Naive thymus-derived CD8-positive, alpha-beta T cell (primary cell): ENCODE data around the gene C1QL4. TPM values are rescaled to one million over a fixed set of nuclear protein-coding genes. Genes with fewer than 3 reads are reported as not detected.
A peak's percentile ranks its signal among the peaks of the same experiment; 100 is the strongest.
"Not testable (repeated sequence)": the region's sequence is repeated elsewhere in the genome, so short reads cannot be mapped to it uniquely, and the experiment has no call there.

Source experiments
- ATAC-seq, 2 donors: fragments of 150-1000 bp; cut with Tn5 transposase in 1 of 2; sonication (Bioruptor Pico), chemical (Tn5 transposase) in 1 of 2; 1 replicate in 1 of 2; 2 replicates in 1 of 2; pipeline ENCODE4 v1.10.0; 2021; ENCODE audit warnings: mild to moderate bottlenecking in 2 of 2, moderate library complexity in 2 of 2
- POLR2A ChIA-PET: fragments of 350-600 bp; sonication (Branson Sonifier 250); formaldehyde crosslinking; loops from one replicate; lab custom pipeline; 2021; ENCODE audit warnings: antibody characterized with exemption; lab: Charles Lee
- DNase-seq, 10 donors: peaks; one replicate each; pipeline versions ENCODE4 v3.0.0 to v3.0.0-alpha.2; 2020 to 2022
- H3K27ac Mint-ChIP-seq, 10 donors: one replicate each; pipeline ENCODE4 v1.8.0; 2020 to 2022; ENCODE audit warnings: mild to moderate bottlenecking in 10 of 10, mixed read lengths in 10 of 10, moderate library complexity in 4 of 10, inconsistent platforms in 1 of 10
- H3K27me3 Mint-ChIP-seq, 5 donors: one replicate each; pipeline ENCODE4 v1.8.0; 2021 to 2022; ENCODE audit warnings: mixed read lengths in 5 of 5
- H3K36me3 Mint-ChIP-seq, 3 donors: one replicate each; pipeline ENCODE4 v1.8.0; 2020 to 2022; ENCODE audit warnings: mixed read lengths in 3 of 3, mild to moderate bottlenecking in 2 of 3, inconsistent platforms in 1 of 3
- H3K4me1 Mint-ChIP-seq, 4 donors: one replicate each; pipeline ENCODE4 v1.8.0; 2021 to 2022; ENCODE audit warnings: mixed read lengths in 4 of 4
- H3K4me3 Mint-ChIP-seq, 10 donors: one replicate each; pipeline ENCODE4 v1.8.0; 2020 to 2022; ENCODE audit warnings: mild to moderate bottlenecking in 10 of 10, mixed read lengths in 10 of 10, moderate library complexity in 6 of 10, inconsistent platforms in 1 of 10
- H3K9me3 Mint-ChIP-seq, 9 donors: one replicate each; pipeline ENCODE4 v1.8.0; 2020 to 2022; ENCODE audit warnings: mixed read lengths in 9 of 9, mild to moderate bottlenecking in 3 of 9, inconsistent platforms in 1 of 9, moderate library complexity in 1 of 9
- polyA plus RNA-seq, 3 donors: library from polyadenylated mRNA; unstranded; fragments of 300-500 nt; fragmentation: Illumina TruSeq; gene quantifications; one replicate each; pipeline ENCODE4 v1.2.3, GENCODE V29; 2021
- total RNA-seq, 8 experiments: library from RNA in 2 of 8; stranded (reverse) in 2 of 8; gene quantifications; one replicate each; pipeline ENCODE4 v1.2.3 and lab custom pipeline; 2021 to 2026

Gene C1QL4
- total and polyA plus RNA-seq, 5 experiments from 2014 or later: not detected

DNA sequence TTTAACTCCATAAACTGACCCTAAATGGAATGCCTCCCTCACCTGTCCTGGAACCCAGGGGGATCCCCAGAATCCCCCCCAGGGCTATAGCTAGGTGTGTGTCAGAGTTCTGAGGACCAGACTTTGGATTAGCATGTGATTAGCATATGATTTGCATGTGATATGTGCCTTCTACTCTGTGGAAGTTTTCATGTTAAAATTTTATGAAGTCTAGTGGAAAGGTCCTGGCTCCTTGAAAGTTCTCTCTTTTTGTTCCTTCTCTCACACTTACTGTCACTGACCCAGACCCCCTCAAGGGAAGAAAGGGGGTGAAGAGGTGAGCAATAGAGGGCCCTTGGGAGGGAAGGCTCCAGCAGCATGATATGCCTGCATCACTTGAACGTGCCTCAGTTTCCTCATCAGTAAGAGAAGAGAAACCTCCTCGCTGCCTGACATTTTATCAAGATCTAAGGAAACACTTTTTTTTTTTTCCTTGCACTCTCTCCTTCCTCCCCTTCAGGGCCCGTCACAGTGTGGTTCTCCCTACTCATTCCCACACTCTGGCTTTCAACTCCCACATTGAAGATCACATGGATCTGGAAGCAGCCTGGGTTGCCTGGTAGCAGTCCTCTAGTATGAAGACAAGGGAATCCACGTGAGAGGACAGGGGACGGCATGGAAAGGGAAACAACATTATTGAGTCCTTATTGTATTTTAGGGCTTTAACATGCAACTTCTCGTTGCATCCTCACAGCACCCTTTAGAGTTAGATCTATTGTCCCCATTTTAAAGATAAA is 3.3 kb upstream of the C1QL4 start:
- POLR2A ChIA-PET: no interaction called here
- peak overlapping the region in 3 of 10 donors; percentile 23 to 49 (median 29) for H3K4me3 Mint-ChIP-seq

DNA sequence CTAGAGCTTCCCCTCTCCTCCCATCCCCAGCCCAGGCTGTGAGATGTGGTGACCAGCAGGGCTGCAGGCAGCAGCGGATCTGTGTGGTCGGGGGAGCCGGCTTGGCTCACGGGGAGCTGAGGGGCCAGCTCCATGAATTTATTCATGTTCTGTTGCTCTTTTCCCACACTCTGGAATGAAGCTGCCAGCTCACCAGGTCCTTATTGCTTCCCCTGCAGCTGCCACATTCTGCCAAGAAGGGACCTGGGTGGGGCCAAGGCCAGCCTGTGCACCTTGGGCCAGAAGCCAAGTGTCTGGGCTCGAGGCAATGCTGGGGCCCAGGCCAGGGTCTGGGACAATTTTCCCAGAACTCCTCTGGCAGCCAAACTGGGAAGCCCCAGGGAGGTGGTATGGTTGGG is 2.5 kb upstream of the C1QL4 start:
- H3K36me3 Mint-ChIP-seq: no peaks in the 10 kb centered on the region

More for the DNA sequence above, 3.3 kb upstream of the C1QL4 start:
- DNase-seq: no peak
- peaks cover 0 to 3% (median 0%) of the 10 kb centered on the region in 9 donors for H3K9me3 Mint-ChIP-seq
- ATAC-seq: no peak
- H3K27me3 Mint-ChIP-seq: peaks cover 20 to 74% (median 59%) of the 10 kb centered on the region in 5 donors
- H3K4me1 Mint-ChIP-seq: peaks cover 22 to 44% (median 37%) of the 10 kb centered on the region in 4 donors
- H3K36me3 Mint-ChIP-seq: no peaks in the 10 kb centered on the region
- H3K27ac Mint-ChIP-seq: peak overlapping the region in 1 of 10 donors; percentile 45

DNA sequence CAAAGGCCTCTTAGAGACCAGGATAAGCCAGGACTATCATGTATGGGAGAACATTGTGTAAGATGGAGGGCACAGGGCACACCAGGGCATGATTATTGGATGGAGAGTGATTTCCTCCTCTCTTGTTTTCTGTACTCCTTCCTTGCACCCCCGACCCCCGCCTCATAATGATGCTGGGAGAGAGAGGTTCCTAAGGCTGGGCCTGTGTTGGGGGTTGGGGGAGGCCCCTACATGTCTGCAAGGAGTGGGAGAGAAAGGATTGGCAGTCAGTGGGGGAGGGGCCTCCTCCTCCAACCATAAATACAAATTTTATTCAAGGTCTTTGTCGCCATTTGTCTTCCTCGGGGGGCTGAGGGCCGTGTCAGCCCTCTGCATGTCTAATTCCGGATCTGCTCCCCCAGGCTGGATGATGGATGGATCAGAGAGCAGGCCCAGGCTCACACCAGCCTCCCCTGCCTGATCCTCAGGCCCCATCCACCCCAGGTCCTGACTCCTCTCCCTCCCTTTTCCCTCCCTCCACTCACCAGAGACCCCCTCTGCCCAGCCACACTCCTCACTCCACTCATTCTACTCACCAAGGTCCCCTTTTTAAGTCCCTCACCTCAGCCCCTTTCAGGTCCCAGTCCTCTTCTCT is 2.0 kb upstream of the C1QL4 start:
- ATAC-seq (no peak), DNase-seq (no peak)
- peaks cover 27 to 80% (median 63%) of the 10 kb centered on the region in 5 donors for H3K27me3 Mint-ChIP-seq
- H3K4me1 Mint-ChIP-seq: peaks cover 22 to 40% (median 39%) of the 10 kb centered on the region in 4 donors
- no peak overlapping the region for H3K27ac Mint-ChIP-seq
- no peak overlapping the region for H3K4me3 Mint-ChIP-seq
- H3K9me3 Mint-ChIP-seq: peaks cover 0 to 3% (median 0%) of the 10 kb centered on the region in 9 donors
- POLR2A ChIA-PET: no interaction called here
- H3K36me3 Mint-ChIP-seq: no peaks in the 10 kb centered on the region

More for the DNA sequence above, 2.5 kb upstream of the C1QL4 start:
- Mint-ChIP-seq H3K4me1 (peaks cover 25 to 43% (median 40%) of the 10 kb centered on the region in 4 donors), H3K9me3 (peaks cover 0 to 3% (median 0%) of the 10 kb centered on the region in 9 donors), H3K27ac (no peak overlapping the region), H3K4me3 (no peak overlapping the region), H3K27me3 (peaks cover 26 to 80% (median 64%) of the 10 kb centered on the region in 5 donors)
- DNase-seq: no peak
- no peak for ATAC-seq
- POLR2A ChIA-PET: no interaction called here

GRCh38 chr12:49335955-49336644 is 888 bp downstream of the C1QL4 start:
- Mint-ChIP-seq H3K36me3 (no peaks in the 10 kb centered on the region), H3K9me3 (peaks cover 0 to 3% (median 0%) of the 10 kb centered on the region in 9 donors), H3K4me3 (peak overlapping the region in 2 of 10 donors; percentile 34 to 69), H3K27ac (no peak overlapping the region), H3K4me1 (peaks cover 20 to 37% (median 30%) of the 10 kb centered on the region in 4 donors), H3K27me3 (peaks cover 36 to 90% (median 76%) of the 10 kb centered on the region in 5 donors)
- DNase-seq (no peak), ATAC-seq (no peak)
- POLR2A ChIA-PET: interaction anchor here (0.6 to 1.5 kb wide), 3 partner anchors 13 to 47 kb away, joined by 3 to 5 read pairs (median 5); partner anchors contain the start of gene TROAP

GRCh38 chr12:49335118-49335954 is 1.7 kb downstream of the C1QL4 start:
- DNase-seq: no peak
- no peak overlapping the region for H3K27ac Mint-ChIP-seq
- peak overlapping the region in 8 of 10 donors; percentile 31 to 69 (median 46) for H3K4me3 Mint-ChIP-seq
- POLR2A ChIA-PET: interaction anchor here (0.6 to 1.4 kb wide), 2 partner anchors 11 to 21 kb away, joined by 3 read pairs; no protein-coding TSS in a partner anchor
- H3K36me3 Mint-ChIP-seq: no peaks in the 10 kb centered on the region
- peaks cover 0 to 3% (median 0%) of the 10 kb centered on the region in 9 donors for H3K9me3 Mint-ChIP-seq
- ATAC-seq: no peak
- H3K27me3 Mint-ChIP-seq: peaks cover 36 to 88% (median 76%) of the 10 kb centered on the region in 5 donors
- peaks cover 20 to 37% (median 30%) of the 10 kb centered on the region in 4 donors for H3K4me1 Mint-ChIP-seq

GRCh38 chr12:49334681-49335080 is 2.3 kb downstream of the C1QL4 start:
- H3K27ac Mint-ChIP-seq: peak overlapping the region in 1 of 10 donors; percentile 85
- peaks cover 0 to 3% (median 0%) of the 10 kb centered on the region in 9 donors for H3K9me3 Mint-ChIP-seq
- H3K36me3 Mint-ChIP-seq: no peaks in the 10 kb centered on the region
- POLR2A ChIA-PET: interaction anchor here (1.4 kb wide), 1 partner anchor 11 kb away, joined by 3 read pairs; no protein-coding TSS in a partner anchor
- H3K4me1 Mint-ChIP-seq: peaks cover 20 to 37% (median 30%) of the 10 kb centered on the region in 4 donors
- DNase-seq (no peak), ATAC-seq (no peak)
- peak overlapping the region in 1 of 10 donors; percentile 26 for H3K4me3 Mint-ChIP-seq
- peaks cover 36 to 81% (median 70%) of the 10 kb centered on the region in 5 donors for H3K27me3 Mint-ChIP-seq

DNA sequence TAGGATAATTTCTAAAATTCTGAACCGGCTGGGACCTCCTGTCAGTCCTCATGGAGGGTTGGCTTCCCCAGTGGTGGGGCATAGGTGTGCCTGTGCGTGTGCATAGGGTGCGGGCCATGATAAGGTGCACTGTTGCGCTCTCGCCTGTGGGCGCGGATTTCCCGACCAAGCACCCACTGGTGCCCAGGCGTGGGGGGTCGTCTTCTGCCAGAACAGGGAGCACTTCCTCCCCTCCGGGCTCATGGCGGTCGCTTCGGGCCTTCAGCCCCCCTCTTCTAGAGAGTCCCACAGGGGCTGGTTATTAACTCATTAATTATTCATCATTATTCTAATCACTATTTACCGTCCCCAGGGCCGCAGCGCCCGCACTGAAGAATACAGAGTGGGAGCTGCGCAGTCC is 2.8 kb downstream of the C1QL4 start:
- H3K4me3 Mint-ChIP-seq: peak overlapping the region in 2 of 10 donors; percentile 25 to 26
- POLR2A ChIA-PET: interaction anchor here (1.2 to 1.4 kb wide), 2 partner anchors 12 kb away, joined by 3 read pairs; partner anchors contain the start of gene TROAP
- no peaks in the 10 kb centered on the region for H3K36me3 Mint-ChIP-seq
- ATAC-seq: no peak
- H3K4me1 Mint-ChIP-seq: peaks cover 20 to 37% (median 30%) of the 10 kb centered on the region in 4 donors
- peaks cover 36 to 77% (median 66%) of the 10 kb centered on the region in 5 donors for H3K27me3 Mint-ChIP-seq
- no peak for DNase-seq
- H3K9me3 Mint-ChIP-seq: peaks cover 0 to 3% (median 0%) of the 10 kb centered on the region in 9 donors
- peak overlapping the region in 1 of 10 donors; percentile 85 for H3K27ac Mint-ChIP-seq

DNA sequence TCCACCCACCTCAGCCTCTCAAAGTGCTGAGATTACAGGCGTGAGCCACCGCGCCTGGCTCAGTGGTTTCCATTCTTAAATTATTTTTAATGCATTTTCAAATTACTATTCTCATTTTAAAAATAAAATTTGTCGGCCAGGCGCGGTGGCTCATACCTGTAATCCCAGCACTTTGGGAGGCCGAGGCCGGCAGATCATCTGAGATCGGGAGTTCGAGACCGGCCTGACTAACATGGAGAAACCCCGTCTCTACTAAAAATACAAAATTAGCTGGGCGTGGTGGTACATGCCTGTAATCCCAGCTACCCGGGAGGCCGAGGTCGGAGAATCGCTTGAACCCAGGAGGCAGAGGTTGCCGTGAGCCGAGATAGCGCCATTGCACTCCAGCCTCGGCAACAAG is 3.2 kb downstream of the C1QL4 start:
- H3K9me3 Mint-ChIP-seq, ATAC-seq, H3K27ac Mint-ChIP-seq, H3K36me3 Mint-ChIP-seq, DNase-seq: not testable (repeated sequence)
- peaks cover 20 to 37% (median 30%) of the 10 kb centered on the region in 4 donors for H3K4me1 Mint-ChIP-seq
- POLR2A ChIA-PET: interaction anchor here (0.7 to 1.2 kb wide), 2 partner anchors 11 to 344 kb away, joined by 3 to 5 read pairs; partner anchors contain the start of gene TROAP
- peaks cover 36 to 72% (median 61%) of the 10 kb centered on the region in 5 donors for H3K27me3 Mint-ChIP-seq
- peak overlapping the region in 1 of 10 donors; percentile 39 for H3K4me3 Mint-ChIP-seq

DNA sequence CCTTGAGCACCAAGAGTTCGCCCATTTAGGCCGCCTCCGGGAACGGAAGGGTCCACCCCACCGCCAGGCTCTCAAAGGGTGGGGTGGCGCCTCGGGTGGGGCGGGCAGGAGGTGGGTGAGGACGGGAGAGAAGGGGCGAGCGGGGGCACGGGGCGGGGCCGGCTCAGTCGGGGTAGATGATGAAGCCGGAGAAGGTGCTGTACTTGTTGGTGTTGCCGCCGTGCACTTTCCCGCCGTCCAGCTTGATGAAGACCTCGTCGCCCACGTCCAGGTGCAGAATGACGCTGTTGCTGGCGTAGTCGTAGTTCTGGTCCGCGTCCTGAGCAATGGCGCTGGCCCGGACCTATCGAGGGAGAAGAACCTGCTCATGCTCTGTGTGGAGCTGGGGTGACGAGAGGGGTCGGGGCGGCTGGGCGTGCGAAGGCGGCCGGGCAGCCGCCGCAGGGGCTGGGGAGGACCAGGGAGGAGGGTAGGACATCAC is 4.1 kb downstream of the C1QL4 start:
- peaks cover 34 to 64% (median 53%) of the 10 kb centered on the region in 5 donors for H3K27me3 Mint-ChIP-seq
- H3K36me3 Mint-ChIP-seq: no peaks in the 10 kb centered on the region
- DNase-seq (no peak), ATAC-seq (no peak)
- peak overlapping the region in 1 of 10 donors; percentile 48 for H3K27ac Mint-ChIP-seq
- H3K4me1 Mint-ChIP-seq: peaks cover 19 to 34% (median 29%) of the 10 kb centered on the region in 4 donors
- peak overlapping the region; percentile 22 to 74 (median 51) for H3K4me3 Mint-ChIP-seq
- POLR2A ChIA-PET: interaction anchor here (0.5 to 1.5 kb wide), 4 partner anchors 10 to 420 kb away, joined by 3 to 5 read pairs (median 4); partner anchors contain the start of gene TROAP
- peaks cover 0 to 3% (median 0%) of the 10 kb centered on the region in 9 donors for H3K9me3 Mint-ChIP-seq

DNA sequence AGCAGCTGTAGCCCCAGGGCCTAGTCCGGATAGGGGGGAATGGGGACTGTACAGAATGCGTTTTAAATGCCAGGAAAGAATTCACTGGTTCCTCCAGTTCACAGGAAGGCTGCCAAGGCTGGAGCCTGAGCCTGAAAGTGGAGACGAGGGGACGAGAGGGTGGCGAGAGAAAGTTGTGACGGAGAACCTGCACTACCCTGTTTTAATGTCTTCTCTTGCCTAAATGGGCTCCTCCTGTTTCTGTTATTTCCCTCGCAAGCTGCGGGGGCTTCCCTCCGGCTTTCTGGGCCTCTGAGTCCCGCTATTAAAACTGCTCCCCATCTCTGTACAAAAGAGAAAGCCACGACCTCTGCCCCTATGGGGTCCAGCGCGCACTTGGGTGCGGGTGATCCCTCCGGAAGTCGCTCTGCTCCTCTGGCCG is 4.5 kb downstream of the C1QL4 start:
- Mint-ChIP-seq H3K4me1 (peaks cover 14 to 29% (median 24%) of the 10 kb centered on the region in 4 donors), H3K9me3 (peaks cover 0 to 3% (median 0%) of the 10 kb centered on the region in 9 donors), H3K36me3 (no peaks in the 10 kb centered on the region), H3K27ac (peak overlapping the region in 3 of 10 donors; percentile 21 to 48 (median 29)), H3K4me3 (peak overlapping the region in 5 of 10 donors; percentile 22 to 74 (median 33)), H3K27me3 (peaks cover 30 to 59% (median 48%) of the 10 kb centered on the region in 5 donors)
- POLR2A ChIA-PET: interaction anchor here (0.5 to 1.6 kb wide), 5 partner anchors 9 to 420 kb away, joined by 3 to 5 read pairs (median 5); partner anchors contain the start of gene TROAP
- ATAC-seq: no peak
- DNase-seq: no peak
